Measurements from ENCODE around the gene DDIT4L. TPM values are rescaled to one million over a fixed set of nuclear protein-coding genes. Genes with fewer than 3 reads are reported as not detected.

DDIT4L gene
- total RNA-seq (2013; cell fraction: nucleolus; rRNA removed): not detected in 2 replicates
- total RNA-seq (2014; rRNA removed) (not detected in 2 replicates), total RNA-seq (2014; rRNA removed; fragmentation: Illumina TruSeq; extraction: Trizol) (not detected in 2 replicates), total RNA-seq (2021) (0.08 TPM in 1 of 2 replicates, not detected in the other), polyA plus RNA-seq (2011; rRNA removed) (0.04 TPM in 1 of 2 replicates, not detected in the other), polyA plus RNA-seq (2014; fragmentation: Illumina TruSeq; extraction: Trizol) (not detected in 2 replicates), polyA plus RNA-seq (2014; fragmentation: Nextera tagmentation; extraction: Ambion mirVana) (under 1 TPM in 1 of 2 experiments, not detected in 1; 0.02 TPM), polyA plus RNA-seq (2014; rRNA removed) (0.06 TPM in 1 of 2 replicates, not detected in the other), polyA plus RNA-seq (2016; fragmentation: Nextera tagmentation; extraction: Ambion mirVana) (not detected), polyA minus RNA-seq (2011; rRNA and poly(A)+ RNA removed) (not detected in 2 replicates), Bru-seq, nascent RNA (percentile 13 among the genes with signal in this experiment), BruChase-seq, experiment 1, labeled RNA remaining after a 6-hour chase (percentile 14 among the genes with signal in this experiment), BruChase-seq, experiment 2, labeled RNA remaining after a 2-hour chase (percentile 13 among the genes with signal in this experiment)
- not detected for polyA plus RNA-seq (2011; ENCODE audit: low read depth)
- polyA plus RNA-seq (2011; cell fraction: cytosol; rRNA removed): not detected in 2 replicates
- not detected in 2 replicates for polyA plus RNA-seq (2011; cell fraction: nucleus; rRNA removed)
- 0.05 and 0.25 TPM in 2 replicates for polyA plus RNA-seq (2012)
- not detected in 2 replicates for polyA minus RNA-seq (2011; cell fraction: cytosol; rRNA and poly(A)+ RNA removed)
- polyA minus RNA-seq (2011; cell fraction: nucleus; rRNA and poly(A)+ RNA removed): not detected in 2 replicates
- long read RNA-seq, experiment 1: 0 reads
- long read RNA-seq, experiment 2: 0 reads

- TF ChIP-seq SMAD5 (IDR thresholded peaks at IDR 0.05; ENCODE audit: low read depth) (no peak), BMI1 (IDR thresholded peaks at IDR 0.05; ENCODE audit: borderline replicate concordance) (no peak), SUZ12 (IDR thresholded peaks at IDR 0.05; ENCODE audit: unreplicated experiment) (peak; percentile 51)
- intact Hi-C loops (cut with micrococcal nuclease; ENCODE audit: unreplicated experiment): no loop called here
- ATAC-seq (peak; percentile 25; the same call in 1 of the 3 replicates), DNase-seq (ENCODE audit: low read depth, low spot score) (no peak), FAIRE-seq (no peak)
- H3K4me2 ChIP-seq (ENCODE audit: control insufficient read depth, insufficient read depth): 0 out of 2 replicates have a peak within 1 kb of the TSS, but pooled peaks have one; percentile 1
- H4K20me1 ChIP-seq (ENCODE audit: control insufficient read depth, insufficient read depth): no peaks in the 10 kb centered on the region
- CTCF ChIA-PET: no interaction called here
- H3K4me3 ChIP-seq: no peak within 1 kb of the TSS
- peaks cover 8% of the 10 kb centered on the region in 2 experiments for H3K27me3 ChIP-seq (replicated peaks in 1 of 2; ENCODE audit: control insufficient read depth in 2 of 2, insufficient read depth in 2 of 2, low read length in 1 of 2)
- H3K36me3 ChIP-seq (ENCODE audit: control insufficient read depth in 2 of 2, insufficient read depth in 2 of 2, low read length in 1 of 2): no peaks in the 10 kb centered on the region
- 7% methylated on average over 33 of the region's 51 CpGs for whole genome bisulfite sequencing (ENCODE audit: insufficient coverage, insufficient replicate concordance, low lambda C conversion rate, missing lambda C conversion rate)
- RAD21 ChIA-PET (ENCODE audit: unreplicated experiment): no interaction called here
- no peak within 1 kb of the TSS for H3K27ac ChIP-seq (ENCODE audit: control insufficient read depth, insufficient read depth)
- no peak within 1 kb of the TSS for H2AFZ ChIP-seq (ENCODE audit: control insufficient read depth, low read depth, low read length)
- SMC1A ChIA-PET (ENCODE audit: uncharacterized antibody, unreplicated experiment): no interaction called here
- H3K9ac ChIP-seq (ENCODE audit: control insufficient read depth, insufficient read depth, low read length): no peak within 1 kb of the TSS
- POLR2A ChIA-PET: no interaction called here
- H3K4me1 ChIP-seq (ENCODE audit: control insufficient read depth, insufficient read depth, low read length): no peaks in the 10 kb centered on the region
- in situ Hi-C loops (cut with MboI): no loop called here
- no peaks in the 10 kb centered on the region for H3K79me2 ChIP-seq (ENCODE audit: control insufficient read depth, insufficient read depth, low read length)
- H3K9me3 ChIP-seq (replicated peaks; ENCODE audit: control insufficient read depth, insufficient read depth, low read length): no peaks in the 10 kb centered on the region
- BruUV-seq (replicated peaks): no TSS peak
Measured at GRCh38 chr4:100189820-100190642, at the start of gene DDIT4L. Gene DDIT4L, minus strand, starts transcription at chr4:100190468. Its CDS starts 485 bp downstream, at chr4:100189983.
